Central memory CD8-positive, alpha-beta T cell (primary cell): ENCODE data around the gene ADAD1.
"Not testable (repeated sequence)": the region's sequence is repeated elsewhere in the genome, so short reads cannot be mapped to it uniquely, and the experiment has no call there.

ENCODE experiments used
- ATAC-seq: fragments of 150-1000 bp; cut with Tn5 transposase; replicated peaks from 2 replicates; pipeline ENCODE4 v1.10.0; 2022; ENCODE audit warnings: mild to moderate bottlenecking, moderate FRiP score, moderate number of reproducible peaks; ENCODE audit not compliant: poor library complexity, severe bottlenecking; ENCODE audit errors: extremely low read depth
- DNase-seq, 2 donors: peaks; one replicate each; pipeline ENCODE4 v3.0.0; 2021; ENCODE audit warnings: low spot score in 2 of 2
- H3K27ac Mint-ChIP-seq: one replicate; pipeline ENCODE4 v1.8.0; 2022; ENCODE audit warnings: low read depth, mild to moderate bottlenecking, moderate library complexity, mixed read lengths
- H3K27me3 Mint-ChIP-seq: one replicate; pipeline ENCODE4 v1.8.0; 2022; ENCODE audit warnings: mixed read lengths
- H3K36me3 Mint-ChIP-seq: one replicate; pipeline ENCODE4 v1.8.0; 2022; ENCODE audit warnings: mild to moderate bottlenecking, moderate library complexity, mixed read lengths; ENCODE audit not compliant: insufficient read depth
- H3K4me1 Mint-ChIP-seq: one replicate; pipeline ENCODE4 v1.8.0; 2022; ENCODE audit warnings: mixed read lengths
- H3K4me3 Mint-ChIP-seq: one replicate; pipeline ENCODE4 v1.8.0; 2022; ENCODE audit warnings: mild to moderate bottlenecking, moderate library complexity, mixed read lengths
- H3K9me3 Mint-ChIP-seq: one replicate; pipeline ENCODE4 v1.8.0; 2022; ENCODE audit warnings: mixed read lengths

ADAD1 gene

DNA sequence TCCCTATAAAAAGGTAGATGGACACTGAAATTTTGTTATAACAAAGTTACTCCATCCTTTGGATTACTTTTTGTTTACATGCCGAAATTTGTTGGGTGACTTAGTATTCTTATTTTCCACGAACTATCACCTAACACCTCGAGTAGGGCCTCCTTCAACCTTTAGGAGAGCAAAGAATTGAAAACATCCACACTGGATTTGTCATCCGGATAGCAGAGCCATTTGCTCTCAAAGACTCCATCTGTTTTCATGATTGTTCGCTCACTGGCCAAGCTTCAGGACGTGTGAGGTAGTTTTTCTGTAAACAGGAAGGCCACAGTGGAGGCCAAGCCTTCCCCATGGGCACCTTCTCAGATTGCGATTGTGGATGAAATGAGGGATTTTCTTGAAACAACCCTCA lies at the start of gene ADAD1:
ADAD1 (plus strand) TSS at position 301 of the 400 bp plus-strand sequence. CDS start 1,059 bp downstream, outside the sequence.
- Mint-ChIP-seq H3K4me3 (no peak within 1 kb of the TSS), H3K27me3 (no peaks in the 10 kb centered on the region), H3K27ac (no peak within 1 kb of the TSS), H3K9me3 (no peaks in the 10 kb centered on the region), H3K36me3 (no peaks in the 10 kb centered on the region), H3K4me1 (no peaks in the 10 kb centered on the region)
- ATAC-seq (no peak), DNase-seq (no peak)

DNA sequence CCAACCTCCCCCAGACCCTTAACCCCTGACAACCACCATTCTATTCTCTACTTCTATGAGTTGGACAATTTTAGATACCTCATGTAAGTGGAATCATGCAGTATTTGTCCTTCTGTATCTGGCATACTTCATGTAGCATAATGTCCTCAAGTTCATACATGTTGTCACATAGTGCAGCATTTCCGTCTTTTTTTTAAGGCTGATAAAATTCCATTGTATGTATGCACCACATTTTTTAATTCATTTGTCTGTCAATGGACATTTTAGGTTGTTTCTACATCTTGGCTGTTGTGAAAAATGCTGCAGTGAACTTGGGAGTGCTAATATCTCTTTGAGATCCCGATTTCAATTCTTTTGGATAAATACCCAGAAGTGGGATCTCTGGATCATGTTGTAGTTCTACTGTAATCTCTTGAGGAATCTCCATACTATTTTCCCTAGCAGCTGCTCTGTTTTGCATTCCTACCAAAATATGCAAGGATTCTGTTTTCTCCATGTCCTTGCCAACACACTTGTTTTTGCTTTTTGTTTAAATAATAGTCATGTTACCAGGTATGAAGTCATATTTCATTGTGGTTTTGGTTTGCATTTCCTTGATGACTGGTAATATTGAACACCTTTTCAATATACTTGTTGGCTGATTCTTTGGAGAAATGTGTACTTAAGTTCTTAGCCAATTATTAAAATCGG lies 48.8 kb upstream of the ADAD1 start:
- H3K9me3 Mint-ChIP-seq, result no peaks in the 10 kb centered on the region
- peaks cover 38% of the 10 kb centered on the region for H3K36me3 Mint-ChIP-seq
- H3K27me3 Mint-ChIP-seq, result no peaks in the 10 kb centered on the region
- DNase-seq (no peak), ATAC-seq (no peak)
- H3K27ac Mint-ChIP-seq, result no peak overlapping the region
- H3K4me1 Mint-ChIP-seq, result peaks cover 14% of the 10 kb centered on the region
- H3K4me3 Mint-ChIP-seq, result no peak overlapping the region

DNA sequence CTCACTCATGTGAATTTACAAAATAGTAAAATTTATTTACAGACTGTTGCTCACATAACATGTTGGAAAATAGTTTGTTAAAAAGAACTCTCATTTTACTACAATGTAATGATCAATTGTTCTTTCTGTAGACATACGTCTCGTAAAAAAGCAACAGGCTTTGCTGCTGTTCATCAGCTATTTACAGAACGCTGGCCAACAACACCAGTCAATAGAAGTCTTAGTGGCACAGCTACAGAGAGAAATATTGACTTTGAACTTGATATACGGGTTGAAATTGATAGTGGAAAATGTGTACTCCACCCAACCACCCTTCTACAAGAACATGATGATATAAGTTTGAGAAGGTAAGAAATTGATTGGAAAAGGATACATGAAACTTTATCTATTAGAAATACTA lies 47.6 kb upstream of the ADAD1 start:
- DNase-seq (no peak), ATAC-seq (no peak)
- Mint-ChIP-seq H3K36me3 (peaks cover 38% of the 10 kb centered on the region), H3K9me3 (no peaks in the 10 kb centered on the region), H3K4me1 (peaks cover 14% of the 10 kb centered on the region), H3K4me3 (no peak overlapping the region), H3K27ac (no peak overlapping the region), H3K27me3 (no peaks in the 10 kb centered on the region)

DNA sequence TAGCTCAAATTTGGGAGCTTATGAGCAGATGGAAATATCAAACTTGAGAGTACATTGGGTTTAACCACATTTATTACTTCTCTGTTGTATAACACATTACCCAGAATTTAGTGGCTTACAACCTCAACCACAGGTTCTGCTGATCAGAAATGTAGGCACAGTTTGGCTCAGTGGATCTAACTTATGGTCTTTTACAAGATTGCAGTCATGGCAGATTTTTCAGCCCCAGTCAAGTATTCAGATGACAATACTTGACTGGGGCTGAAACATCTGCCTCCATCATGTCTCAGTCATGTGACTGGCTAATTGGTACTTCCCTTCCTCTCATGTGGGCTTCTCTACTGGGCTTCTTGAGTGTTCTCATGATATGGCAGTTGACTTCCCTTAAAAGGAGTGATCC lies 44.0 kb upstream of the ADAD1 start:
- Mint-ChIP-seq H3K27me3 (no peaks in the 10 kb centered on the region), H3K27ac (no peak overlapping the region), H3K4me3 (no peak overlapping the region), H3K4me1 (peaks cover 10% of the 10 kb centered on the region), H3K36me3 (peaks cover 23% of the 10 kb centered on the region), H3K9me3 (no peaks in the 10 kb centered on the region)
- DNase-seq, result no peak
- ATAC-seq, result no peak

DNA sequence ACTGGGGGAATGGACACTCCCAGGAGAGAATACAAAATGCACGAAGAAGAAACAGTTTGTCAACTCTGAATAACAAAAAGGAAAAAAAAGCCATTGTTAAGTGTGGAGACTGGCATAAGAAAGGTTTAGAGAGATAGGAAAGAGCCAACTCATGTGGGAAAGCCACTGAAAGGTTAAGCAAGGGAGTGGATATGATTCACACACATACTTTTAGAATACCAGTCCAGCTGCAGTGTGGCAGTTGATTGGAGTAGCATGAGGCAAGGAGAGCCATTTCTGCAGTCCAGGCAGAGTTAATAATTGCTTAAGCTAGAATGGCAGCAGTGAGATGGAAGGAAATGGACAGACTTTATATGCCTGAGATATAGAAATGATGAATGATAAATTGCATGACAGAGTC lies 36.9 kb upstream of the ADAD1 start:
- H3K36me3 Mint-ChIP-seq, result peaks cover 18% of the 10 kb centered on the region
- no peak for ATAC-seq
- no peaks in the 10 kb centered on the region for H3K9me3 Mint-ChIP-seq
- DNase-seq, result no peak
- H3K27ac Mint-ChIP-seq, result no peak overlapping the region
- H3K4me1 Mint-ChIP-seq, result peaks cover 4% of the 10 kb centered on the region
- H3K27me3 Mint-ChIP-seq, result no peaks in the 10 kb centered on the region
- no peak overlapping the region for H3K4me3 Mint-ChIP-seq

DNA sequence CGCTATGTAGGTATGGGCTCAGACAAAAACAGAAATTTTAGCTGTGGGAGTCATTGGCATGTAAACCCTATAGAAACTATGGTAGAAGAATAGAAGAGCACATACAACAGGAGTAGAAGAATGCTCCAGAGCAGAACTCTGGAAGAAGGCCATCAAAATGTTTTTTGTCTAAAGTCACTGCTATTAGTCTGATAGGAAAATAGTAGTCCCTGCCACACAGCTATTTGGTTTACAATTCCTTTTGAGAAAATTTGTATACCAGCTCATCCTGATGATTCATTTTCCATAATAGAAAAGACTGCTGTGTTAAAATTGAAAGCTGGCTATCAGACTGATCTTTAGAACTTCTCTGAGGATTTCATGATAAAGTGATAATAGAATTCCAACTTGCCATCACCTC lies 32.8 kb upstream of the ADAD1 start:
- Mint-ChIP-seq H3K4me1 (peaks cover 4% of the 10 kb centered on the region), H3K9me3 (no peaks in the 10 kb centered on the region), H3K27ac (peak overlapping the region; percentile 4), H3K4me3 (no peak overlapping the region), H3K27me3 (no peaks in the 10 kb centered on the region), H3K36me3 (peaks cover 42% of the 10 kb centered on the region)
- no peak for DNase-seq
- no peak for ATAC-seq

DNA sequence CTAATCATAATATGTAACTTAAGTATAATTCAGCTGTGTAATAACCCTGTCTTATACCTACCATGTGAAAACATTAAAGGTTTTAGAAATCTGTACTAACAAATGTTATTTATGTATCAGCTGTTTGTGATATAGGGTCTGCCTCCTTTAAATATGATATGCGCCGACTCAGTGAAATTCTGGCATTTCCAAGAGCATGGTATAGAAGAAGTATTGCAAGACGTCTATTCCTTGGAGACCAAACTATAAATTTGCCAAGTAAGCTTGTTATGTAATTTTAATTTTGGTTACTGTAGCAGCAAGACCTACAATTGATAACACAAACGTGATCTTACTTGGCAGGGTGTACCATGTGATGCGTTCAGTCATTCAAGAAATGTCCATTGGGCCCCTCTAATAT lies 32.3 kb upstream of the ADAD1 start:
- H3K27ac Mint-ChIP-seq, result no peak overlapping the region
- H3K9me3 Mint-ChIP-seq, result no peaks in the 10 kb centered on the region
- peaks cover 45% of the 10 kb centered on the region for H3K36me3 Mint-ChIP-seq
- ATAC-seq (no peak), DNase-seq (no peak)
- peaks cover 3% of the 10 kb centered on the region for H3K4me1 Mint-ChIP-seq
- no peaks in the 10 kb centered on the region for H3K27me3 Mint-ChIP-seq
- no peak overlapping the region for H3K4me3 Mint-ChIP-seq

DNA sequence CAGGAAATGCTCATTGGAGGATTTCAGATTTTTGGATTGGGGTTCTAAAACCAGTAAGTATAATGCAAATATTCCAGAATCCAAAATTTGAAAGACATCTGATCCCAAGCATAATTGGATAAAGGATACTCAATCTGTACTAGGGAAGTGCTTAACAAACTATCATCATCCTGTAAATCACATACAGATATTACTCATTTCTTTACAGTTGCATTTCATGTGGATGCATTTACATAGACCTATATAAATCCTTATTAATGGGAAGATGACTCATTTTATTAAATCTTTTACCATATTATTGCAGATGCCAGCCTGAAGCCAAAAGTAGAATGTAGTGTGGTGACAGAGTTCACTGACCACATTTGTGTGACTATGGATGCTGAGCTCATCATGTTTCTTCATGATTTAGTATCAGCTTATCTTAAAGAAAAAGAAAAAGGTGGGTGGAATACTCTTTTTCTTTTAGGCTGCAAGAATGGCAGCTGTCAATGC lies 22.4 kb upstream of the ADAD1 start:
- peaks cover 44% of the 10 kb centered on the region for H3K36me3 Mint-ChIP-seq
- no peak overlapping the region for H3K27ac Mint-ChIP-seq
- no peak for DNase-seq
- H3K4me1 Mint-ChIP-seq, result no peaks in the 10 kb centered on the region
- no peak for ATAC-seq
- no peak overlapping the region for H3K4me3 Mint-ChIP-seq
- no peaks in the 10 kb centered on the region for H3K27me3 Mint-ChIP-seq
- no peaks in the 10 kb centered on the region for H3K9me3 Mint-ChIP-seq

DNA sequence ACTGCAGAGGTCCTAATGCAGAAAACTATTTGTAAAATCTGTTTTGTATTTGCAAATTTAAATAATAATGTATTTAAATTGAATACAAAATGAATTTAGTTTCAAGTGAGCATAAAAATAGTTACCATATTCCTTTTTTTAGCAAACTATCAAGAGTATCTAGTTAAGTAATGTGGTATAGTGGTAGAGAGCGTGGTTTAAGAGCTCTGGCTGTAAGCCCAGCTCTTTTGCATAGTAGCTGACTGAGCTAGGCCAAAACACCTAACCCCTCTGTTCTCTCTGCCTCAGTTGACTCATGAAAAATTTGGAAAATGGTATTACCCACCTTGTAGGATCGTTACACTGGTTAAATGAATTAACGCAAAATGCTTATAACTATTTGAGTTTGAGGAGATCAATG lies 18.1 kb upstream of the ADAD1 start:
- Mint-ChIP-seq H3K4me1 (no peaks in the 10 kb centered on the region), H3K27me3 (no peaks in the 10 kb centered on the region), H3K27ac (no peak overlapping the region), H3K4me3 (no peak overlapping the region), H3K9me3 (peaks cover under 1% of the 10 kb centered on the region), H3K36me3 (peaks cover 22% of the 10 kb centered on the region)
- ATAC-seq, result no peak
- no peak for DNase-seq

DNA sequence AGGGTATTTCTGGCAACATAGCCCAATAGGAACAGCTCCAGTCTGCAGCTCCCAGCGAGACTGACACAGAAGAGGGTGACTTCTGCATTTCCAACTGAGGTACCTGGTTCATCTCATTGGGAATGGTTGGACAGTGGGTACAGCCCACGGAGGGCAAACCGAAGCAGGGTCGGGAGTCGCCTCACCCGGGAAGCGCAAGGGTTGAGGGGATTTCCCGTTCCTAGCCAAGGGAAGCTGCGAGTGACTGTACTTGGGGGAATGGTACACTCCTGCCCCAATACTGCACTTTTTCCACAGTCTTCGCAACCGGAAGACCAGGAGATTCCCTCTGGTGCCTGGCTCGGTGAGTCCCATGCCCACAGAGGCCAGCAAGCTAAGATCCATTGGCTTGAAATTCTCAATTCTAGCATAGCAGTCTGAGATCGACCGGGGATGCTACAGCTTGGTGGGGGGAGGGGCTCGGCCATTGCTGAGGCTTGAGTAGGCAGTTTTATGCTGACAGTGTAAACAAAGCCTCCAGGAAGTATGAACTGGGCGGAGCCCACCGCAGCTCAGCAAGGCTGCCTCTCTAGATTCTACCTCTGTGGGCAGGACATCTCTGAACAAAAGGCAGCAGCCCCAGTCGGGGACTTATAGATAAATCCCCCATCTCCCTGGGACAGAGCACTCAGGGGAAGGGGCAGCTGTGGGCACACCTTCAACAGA lies 14.0 kb upstream of the ADAD1 start:
- Mint-ChIP-seq H3K9me3 (peaks cover 5% of the 10 kb centered on the region), H3K27me3 (no peaks in the 10 kb centered on the region), H3K36me3 (peaks cover 11% of the 10 kb centered on the region), H3K4me3 (no peak overlapping the region), H3K27ac (no peak overlapping the region), H3K4me1 (no peaks in the 10 kb centered on the region)
- ATAC-seq (no peak), DNase-seq (no peak)

DNA sequence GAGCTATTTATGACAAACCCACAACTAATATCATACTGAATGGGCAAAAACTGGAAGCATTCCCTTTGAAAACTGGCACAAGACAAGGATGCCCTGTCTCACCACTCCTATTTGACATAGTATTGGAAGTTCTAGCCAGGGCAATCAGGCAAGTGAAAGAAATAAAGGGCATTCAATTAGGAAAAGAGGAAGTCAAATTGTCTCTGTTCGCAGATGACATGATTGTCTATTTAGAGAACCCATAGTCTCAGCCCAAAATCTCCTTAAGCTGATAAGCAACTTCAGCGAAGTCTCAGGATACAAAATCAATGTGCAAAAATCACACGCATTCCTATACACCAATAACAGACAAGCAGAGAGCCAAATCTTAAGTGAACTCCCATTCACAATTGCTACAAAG lies 10.0 kb upstream of the ADAD1 start:
- H3K27me3 Mint-ChIP-seq, H3K27ac Mint-ChIP-seq, H3K36me3 Mint-ChIP-seq, H3K9me3 Mint-ChIP-seq, H3K4me1 Mint-ChIP-seq, H3K4me3 Mint-ChIP-seq, DNase-seq, ATAC-seq: not testable (repeated sequence)

DNA sequence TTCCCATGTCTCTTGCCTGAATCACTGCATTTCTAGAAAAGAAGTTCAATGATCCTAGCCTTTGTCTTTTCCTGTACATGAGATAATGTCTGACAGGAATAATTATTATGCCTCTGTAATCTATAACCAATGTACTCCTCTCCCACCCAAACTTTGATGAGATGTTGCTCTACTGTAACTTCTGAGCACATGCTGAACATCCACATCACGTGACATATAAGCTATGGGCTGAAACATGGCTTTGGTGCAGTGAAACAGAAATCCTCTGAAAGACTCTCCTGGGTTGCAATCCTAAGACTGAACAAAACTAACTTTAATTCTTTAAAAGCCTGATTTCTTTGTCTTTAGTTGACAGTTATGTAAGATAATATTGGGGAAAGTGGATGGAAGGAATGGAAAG lies 1.5 kb upstream of the ADAD1 start:
- H3K9me3 Mint-ChIP-seq, result no peaks in the 10 kb centered on the region
- no peaks in the 10 kb centered on the region for H3K36me3 Mint-ChIP-seq
- no peak for ATAC-seq
- no peak overlapping the region for H3K4me3 Mint-ChIP-seq
- no peak overlapping the region for H3K27ac Mint-ChIP-seq
- no peaks in the 10 kb centered on the region for H3K27me3 Mint-ChIP-seq
- no peaks in the 10 kb centered on the region for H3K4me1 Mint-ChIP-seq
- DNase-seq, result no peak

DNA sequence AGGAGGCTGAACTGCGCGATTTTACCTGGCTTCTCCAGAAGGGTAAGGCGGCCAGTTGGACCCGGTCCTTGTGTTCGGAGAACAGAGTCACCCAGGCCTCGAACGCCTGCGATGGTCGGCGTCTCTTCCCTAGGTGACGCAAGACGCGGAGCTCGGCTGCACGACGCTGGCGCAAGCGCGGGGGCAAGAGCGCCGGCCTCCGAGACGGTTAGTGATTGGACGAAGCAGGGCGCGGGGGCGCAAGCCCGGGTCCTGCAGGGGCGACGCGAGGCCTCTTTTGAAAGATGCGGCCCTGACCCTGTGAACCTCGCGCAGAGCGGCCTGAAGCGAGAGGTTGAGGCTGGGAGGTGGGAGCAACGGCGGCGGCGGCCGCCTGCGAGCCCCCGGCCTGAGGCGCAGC lies 428 bp downstream of the ADAD1 start:
- no peaks in the 10 kb centered on the region for H3K27me3 Mint-ChIP-seq
- H3K4me1 Mint-ChIP-seq, result no peaks in the 10 kb centered on the region
- no peak overlapping the region for H3K4me3 Mint-ChIP-seq
- no peaks in the 10 kb centered on the region for H3K36me3 Mint-ChIP-seq
- DNase-seq, result no peak
- no peak overlapping the region for H3K27ac Mint-ChIP-seq
- ATAC-seq, result no peak
- H3K9me3 Mint-ChIP-seq, result no peaks in the 10 kb centered on the region
